ENCODE measurements around the gene NAP1L4. TPM values are rescaled to one million over a fixed set of nuclear protein-coding genes. Genes with fewer than 3 reads are reported as not detected.

NAP1L4 gene
- total and polyA plus RNA-seq, 7 donors = 121 to 153 (median 143) TPM

DNA sequence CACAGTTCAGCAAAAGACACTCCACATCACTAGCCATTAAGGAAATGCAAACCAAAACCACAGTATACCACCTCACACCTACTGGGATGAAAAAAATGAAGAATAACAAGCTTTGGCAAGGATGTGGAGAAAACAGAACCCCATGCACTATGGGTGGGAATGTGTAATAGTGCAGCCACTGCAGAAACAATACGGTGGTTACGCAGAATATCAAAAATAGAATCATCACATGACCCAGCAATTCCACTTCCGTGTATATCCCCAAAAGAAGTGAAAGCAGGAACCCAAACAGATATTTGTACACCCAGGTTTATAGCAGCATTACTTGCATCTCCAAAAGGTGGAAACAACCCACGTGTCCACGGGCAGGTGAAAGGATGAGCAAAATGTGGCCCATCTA, 44.3 kb upstream of the NAP1L4 start:
- DNase-seq (no peak), ATAC-seq (no peak)
- peaks cover 14 to 83% of the 10 kb centered on the region in 2 donors for H3K36me3 ChIP-seq (ENCODE audit: insufficient read depth in 1 of 2, low read depth in 1 of 2)
- H3K27me3 ChIP-seq (ENCODE audit: insufficient read depth in 3 of 3, low read length in 2 of 3) = no peaks in the 10 kb centered on the region
- TF ChIP-seq CTCF (IDR thresholded peaks at IDR 0.05) = no peak
- peaks cover 6% of the 10 kb centered on the region for H3K4me1 ChIP-seq
- H3K27ac ChIP-seq = no peak overlapping the region
- 65 to 76% (median 67%) methylated on average over 5 of the region's 5 CpGs for WGBS, 3 donors
- intact Hi-C loops (cut with DNase I) = loop anchor here (2.0 kb wide), 2 partner anchors 54 to 180 kb away; no protein-coding TSS in a partner anchor
- no peaks in the 10 kb centered on the region for H3K9me3 ChIP-seq
- H3K4me3 ChIP-seq = no peak overlapping the region

DNA sequence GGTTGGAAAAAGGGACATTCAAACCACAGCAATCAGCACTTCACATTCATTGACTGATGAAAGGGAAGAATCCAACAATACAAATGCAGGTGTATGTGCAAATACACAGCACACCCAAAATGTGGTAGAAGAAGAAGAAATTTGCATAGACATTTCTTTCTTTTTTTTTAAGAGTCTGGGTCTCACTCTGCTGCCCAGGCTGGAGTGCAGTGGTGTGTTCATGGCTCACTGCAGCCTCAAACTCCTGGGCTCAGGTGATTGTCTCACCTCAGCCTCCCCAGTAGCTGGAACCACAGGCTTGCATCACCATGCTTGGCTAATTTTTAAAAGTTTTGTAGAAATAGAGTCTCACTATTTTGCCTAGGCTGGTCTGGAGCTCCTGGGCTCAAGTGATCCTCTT, 43.2 kb upstream of the NAP1L4 start:
- ATAC-seq (no peak), DNase-seq (no peak)
- Histone ChIP-seq H3K36me3 (ENCODE audit: insufficient read depth in 1 of 2, low read depth in 1 of 2) (peaks cover 12 to 85% of the 10 kb centered on the region in 2 donors), H3K4me3 (no peak overlapping the region), H3K9me3 (no peaks in the 10 kb centered on the region), H3K4me1 (no peaks in the 10 kb centered on the region), H3K27ac (no peak overlapping the region), H3K27me3 (ENCODE audit: insufficient read depth in 3 of 3, low read length in 2 of 3) (no peaks in the 10 kb centered on the region)
- intact Hi-C loops (cut with DNase I) = no loop called here
- TF ChIP-seq CTCF (IDR thresholded peaks at IDR 0.05) = no peak

GRCh38 chr11:3030289-3031070, 38.4 kb upstream of the NAP1L4 start:
- intact Hi-C loops (cut with DNase I) = no loop called here
- H3K27me3 ChIP-seq (ENCODE audit: insufficient read depth in 3 of 3, low read length in 2 of 3) = no peaks in the 10 kb centered on the region
- no peak for ATAC-seq
- peaks cover 3 to 84% of the 10 kb centered on the region in 2 donors for H3K36me3 ChIP-seq (ENCODE audit: insufficient read depth in 1 of 2, low read depth in 1 of 2)
- no peaks in the 10 kb centered on the region for H3K4me1 ChIP-seq
- 75 to 83% (median 81%) methylated on average over 18 of the region's 18 CpGs for WGBS, 3 donors
- H3K27ac ChIP-seq = no peak overlapping the region
- no peak overlapping the region for H3K4me3 ChIP-seq
- no peaks in the 10 kb centered on the region for H3K9me3 ChIP-seq
- no peak for DNase-seq
- TF ChIP-seq CTCF (IDR thresholded peaks at IDR 0.05) = no peak

DNA sequence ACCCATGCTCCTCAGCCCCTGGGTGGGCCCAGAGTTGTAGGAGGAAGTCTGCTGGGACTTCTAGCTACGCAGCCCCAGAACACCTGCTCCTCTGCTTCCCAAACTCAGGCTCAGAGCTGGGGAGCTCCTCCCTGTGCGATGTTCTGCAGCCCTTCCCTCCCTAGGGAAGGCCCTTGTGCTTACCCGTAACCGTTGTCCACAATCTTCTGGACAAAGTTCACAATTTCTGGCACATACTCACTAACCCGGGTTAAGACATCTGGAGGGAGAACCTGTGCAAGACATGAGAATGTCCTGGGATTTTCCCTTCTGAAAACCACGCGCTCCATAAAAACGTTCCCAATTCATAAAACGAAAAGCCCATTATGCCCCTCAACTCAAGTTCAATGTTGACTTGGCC, 36.7 kb upstream of the NAP1L4 start:
- Histone ChIP-seq H3K4me1 (no peaks in the 10 kb centered on the region), H3K36me3 (ENCODE audit: insufficient read depth in 1 of 2, low read depth in 1 of 2) (peaks cover 3 to 89% of the 10 kb centered on the region in 2 donors), H3K27me3 (ENCODE audit: insufficient read depth in 3 of 3, low read length in 2 of 3) (no peaks in the 10 kb centered on the region), H3K4me3 (no peak overlapping the region), H3K27ac (no peak overlapping the region), H3K9me3 (no peaks in the 10 kb centered on the region)
- ATAC-seq (no peak), DNase-seq (no peak)
- intact Hi-C loops (cut with DNase I) = no loop called here
- no peak for TF ChIP-seq CTCF (IDR thresholded peaks at IDR 0.05)
- WGBS, 3 donors = 81 to 89% (median 87%) methylated on average over 9 of the region's 9 CpGs

- WGBS, 3 donors = 91 to 95% (median 91%) methylated on average over 8 of the region's 8 CpGs
- intact Hi-C loops (cut with DNase I) = no loop called here
- no peak for TF ChIP-seq CTCF (IDR thresholded peaks at IDR 0.05)
- no peaks in the 10 kb centered on the region for H3K4me1 ChIP-seq
- peaks cover 3 to 83% of the 10 kb centered on the region in 2 donors for H3K36me3 ChIP-seq (ENCODE audit: insufficient read depth in 1 of 2, low read depth in 1 of 2)
- H3K4me3 ChIP-seq = no peak overlapping the region
- no peak overlapping the region for H3K27ac ChIP-seq
- DNase-seq = no peak
- no peak for ATAC-seq
- H3K9me3 ChIP-seq = no peaks in the 10 kb centered on the region
- no peaks in the 10 kb centered on the region for H3K27me3 ChIP-seq (ENCODE audit: insufficient read depth in 3 of 3, low read length in 2 of 3)
Observed at GRCh38 chr11:3026803-3027202, 34.7 kb upstream of the NAP1L4 start.
